ENCODE measurements around the gene ARHGEF18.
"Not testable (repeated sequence)": the region's sequence is repeated elsewhere in the genome, so short reads cannot be mapped to it uniquely, and the experiment has no call there.

Gene ARHGEF18

GRCh38 chr19:7348587-7349230 is at the start of gene ARHGEF18:
ARHGEF18 (plus strand) TSS chr19:7348937; CDS start chr19:7362891, 13,954 bp downstream.
- H3K27ac ChIP-seq: no peak within 1 kb of the TSS

GRCh38 chr19:7301525-7301924 is 47.2 kb upstream of the ARHGEF18 start:
- no peak for TF ChIP-seq CTCF (conservative IDR thresholded peaks at IDR 0.05)
- H3K27ac ChIP-seq: no peak overlapping the region

More at GRCh38 chr19:7348587-7349230, at the start of gene ARHGEF18:
- TF ChIP-seq CTCF (conservative IDR thresholded peaks at IDR 0.05): no peak

GRCh38 chr19:7303470-7303869 is 45.3 kb upstream of the ARHGEF18 start:
- TF ChIP-seq CTCF (conservative IDR thresholded peaks at IDR 0.05): no peak
- H3K27ac ChIP-seq: no peak overlapping the region

GRCh38 chr19:7304200-7304599 is 44.5 kb upstream of the ARHGEF18 start:
- no peak for TF ChIP-seq CTCF (conservative IDR thresholded peaks at IDR 0.05)
- no peak overlapping the region for H3K27ac ChIP-seq

GRCh38 chr19:7307590-7308218 is 41.0 kb upstream of the ARHGEF18 start:
- TF ChIP-seq CTCF (conservative IDR thresholded peaks at IDR 0.05): no peak
- no peak overlapping the region for H3K27ac ChIP-seq

GRCh38 chr19:7308327-7308726 is 40.4 kb upstream of the ARHGEF18 start:
- H3K27ac ChIP-seq: not testable (repeated sequence)

- no peak for TF ChIP-seq CTCF (conservative IDR thresholded peaks at IDR 0.05)
- H3K27ac ChIP-seq: no peak overlapping the region
Measured at GRCh38 chr19:7311911-7312310, 36.8 kb upstream of the ARHGEF18 start.

- no peak for TF ChIP-seq CTCF (conservative IDR thresholded peaks at IDR 0.05)
- H3K27ac ChIP-seq: no peak overlapping the region
Measured at GRCh38 chr19:7312816-7313215, 35.9 kb upstream of the ARHGEF18 start.
